ENCODE results near the gene TNC.
A peak's percentile ranks its signal among the peaks of the same experiment; 100 is the strongest.

TNC gene

DNA sequence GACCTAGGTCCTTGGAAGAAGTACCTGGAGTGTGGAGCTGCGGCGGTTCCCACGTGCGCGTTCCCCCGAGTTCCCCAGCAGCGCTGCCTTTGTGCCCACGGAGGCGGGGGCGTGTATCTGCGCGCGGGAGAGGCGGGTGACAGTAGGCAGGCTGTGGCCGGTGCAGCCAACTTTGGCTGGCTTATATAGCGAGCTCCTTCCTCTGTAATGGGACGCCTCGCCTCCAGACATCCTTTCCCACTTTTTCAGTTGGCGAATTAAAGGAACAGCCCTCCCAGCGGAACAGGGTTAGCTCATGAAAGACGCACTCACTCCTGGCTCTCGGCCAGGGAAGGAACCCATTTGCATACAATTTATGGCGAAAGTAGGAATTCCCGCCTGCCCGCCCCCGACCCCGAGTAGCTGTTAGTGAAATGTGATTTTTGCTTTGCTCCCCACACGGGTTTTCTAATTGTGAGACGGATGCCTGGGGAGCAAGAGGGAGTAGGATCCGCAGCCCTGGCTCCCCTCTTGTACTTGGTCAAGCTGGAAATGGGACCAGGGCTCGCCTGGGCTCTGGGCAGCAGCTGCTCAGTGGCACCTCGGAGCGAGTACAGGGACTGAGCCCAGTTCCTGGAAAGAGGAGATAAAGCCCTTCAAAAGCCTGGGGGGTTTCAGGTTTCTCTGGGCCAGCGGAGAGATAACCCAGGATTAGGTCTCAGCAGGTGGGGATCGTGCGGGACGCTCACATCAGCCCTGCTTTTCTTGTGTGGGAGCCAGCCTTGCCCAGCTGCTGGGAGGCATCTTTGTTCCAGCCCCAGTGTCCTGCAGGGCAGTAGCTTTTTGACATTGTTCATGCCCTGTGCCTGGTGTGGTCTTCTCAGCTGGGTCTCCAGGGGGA lies at the start of gene TNC:
TNC (minus strand) TSS at position 159 of the 880 bp plus-strand sequence. CDS start 27,139 bp downstream, outside the sequence.
- DNase-seq (ENCODE audit: low spot score), result peak; percentile 83

DNA sequence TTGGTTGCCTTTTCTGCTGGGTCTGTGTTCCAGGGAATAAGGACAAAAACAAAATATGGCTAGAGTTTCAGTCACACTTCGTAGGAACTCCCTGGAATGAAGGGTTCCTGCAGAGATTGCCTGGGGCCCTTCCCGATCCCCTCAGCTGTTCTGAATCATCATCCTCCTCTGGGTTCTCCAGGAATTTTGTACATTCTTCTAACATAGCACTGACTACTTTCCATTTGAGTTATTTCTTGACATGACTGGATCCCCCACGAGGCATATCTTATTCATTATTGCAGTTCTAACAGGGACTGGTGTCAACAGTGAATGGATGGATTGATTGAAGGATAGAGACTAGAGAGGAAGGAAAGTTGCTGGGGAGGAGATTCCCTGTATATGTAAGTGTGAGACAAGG lies 49.2 kb upstream of the TNC start:
- DNase-seq (ENCODE audit: low spot score), result no peak

DNA sequence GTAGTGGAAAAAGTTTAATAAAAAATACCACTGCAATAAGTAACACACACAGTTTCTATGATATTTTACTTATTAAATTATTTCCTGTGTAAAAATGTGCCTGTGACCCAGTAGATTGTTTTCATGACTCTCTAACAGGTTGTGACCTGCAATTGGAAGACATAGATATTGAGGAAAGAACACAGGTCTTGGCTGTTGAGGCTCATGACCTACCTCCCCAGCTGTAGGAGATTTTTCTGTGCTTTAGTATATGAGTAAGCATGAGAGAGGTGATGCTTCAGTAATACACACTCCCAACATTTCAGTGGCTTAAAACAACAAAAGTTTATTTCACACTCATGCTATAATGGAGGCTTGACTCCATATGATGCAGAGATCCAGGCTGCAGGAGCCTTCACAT lies 47.3 kb upstream of the TNC start:
- DNase-seq (ENCODE audit: low spot score), result no peak

- no peak for DNase-seq (ENCODE audit: low spot score)
These were observed 46.6 kb upstream of the TNC start for GRCh38 chr9:115164511-115164974.

- no peak for DNase-seq (ENCODE audit: low spot score)
These were observed 45.0 kb upstream of the TNC start for GRCh38 chr9:115162946-115163345.

DNA sequence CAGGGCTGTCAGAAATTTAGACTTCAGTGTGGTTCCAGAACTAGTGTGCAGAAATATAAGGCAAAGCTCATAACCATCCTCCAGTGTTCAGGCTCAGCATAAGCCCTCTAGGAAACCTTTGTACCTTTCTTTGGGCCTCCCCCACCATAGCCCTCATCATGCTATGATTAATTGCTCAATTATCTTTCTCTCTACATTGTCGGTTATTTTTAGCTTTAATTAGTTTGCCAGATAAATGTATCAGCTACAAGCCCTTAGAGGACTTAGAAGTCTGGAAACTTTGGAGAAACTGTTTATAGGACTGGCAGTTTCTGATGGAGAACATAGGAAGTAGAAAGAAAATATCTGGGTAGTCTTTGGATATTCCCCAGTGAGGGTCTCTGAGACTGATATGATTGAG lies 43.5 kb upstream of the TNC start:
- DNase-seq (ENCODE audit: low spot score), result no peak

DNA sequence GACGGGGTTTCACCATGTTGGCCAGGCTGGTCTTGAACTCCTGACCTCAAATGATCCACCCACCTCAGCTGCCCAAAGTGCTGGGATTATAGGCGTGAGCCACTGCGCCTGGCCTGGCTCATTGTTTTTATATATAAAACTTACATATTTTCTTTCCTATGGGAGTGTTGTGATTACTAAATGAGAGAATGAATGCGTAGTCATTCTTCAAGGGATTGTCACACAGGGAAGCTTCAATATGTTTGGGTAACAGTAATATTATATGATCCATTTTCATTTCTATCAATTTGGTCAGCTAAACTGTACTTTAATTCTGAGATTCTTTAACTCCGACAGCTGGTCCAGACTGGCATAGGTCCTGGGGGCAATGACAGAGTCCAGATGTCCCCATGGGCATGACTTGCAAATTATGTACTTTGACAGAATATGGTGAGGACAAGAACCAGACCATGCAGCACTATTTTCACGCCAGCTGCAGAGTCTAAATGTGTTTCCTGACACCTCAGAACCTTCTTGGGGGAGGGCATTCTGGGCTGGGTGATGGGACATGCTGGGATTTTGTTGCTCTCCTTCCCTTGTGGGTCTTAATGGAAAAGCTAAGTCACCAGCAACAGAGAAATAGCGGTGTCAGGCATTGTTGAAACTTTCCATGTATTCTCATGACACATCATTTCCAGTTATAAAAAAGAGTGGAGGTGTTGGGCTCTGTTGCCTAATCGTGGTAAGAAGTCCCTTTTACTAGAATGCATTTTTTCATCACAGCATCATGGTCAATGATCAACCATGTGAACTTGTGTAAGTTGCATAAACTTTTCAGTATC lies 40.9 kb upstream of the TNC start:
- DNase-seq (ENCODE audit: low spot score), result no peak

GRCh38 chr9:115157245-115157674 lies 39.3 kb upstream of the TNC start:
- DNase-seq (ENCODE audit: low spot score), result peak; percentile 84

DNA sequence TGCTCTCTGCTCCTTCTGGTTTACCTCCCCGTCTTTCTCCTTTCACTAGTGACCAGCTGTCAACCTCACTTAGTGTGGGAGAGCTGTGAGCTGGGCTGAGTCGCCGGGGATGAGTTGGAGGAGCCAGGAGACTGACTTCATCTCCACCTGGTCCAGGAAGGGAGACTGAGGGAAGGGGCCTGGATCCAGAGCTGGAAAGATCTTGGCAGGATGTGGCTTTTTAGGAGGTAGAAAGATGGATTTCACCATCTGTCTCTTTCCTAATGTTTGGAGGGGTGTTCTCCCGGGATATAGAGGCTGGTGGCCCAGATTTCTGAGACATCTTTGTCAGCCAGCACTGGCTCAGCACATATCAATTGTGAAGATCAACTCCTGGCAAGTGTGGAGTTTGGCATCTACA lies 37.1 kb upstream of the TNC start:
- DNase-seq (ENCODE audit: low spot score), result no peak

- no peak for DNase-seq (ENCODE audit: low spot score)
These were observed 36.7 kb upstream of the TNC start for GRCh38 chr9:115154617-115155016.

DNA sequence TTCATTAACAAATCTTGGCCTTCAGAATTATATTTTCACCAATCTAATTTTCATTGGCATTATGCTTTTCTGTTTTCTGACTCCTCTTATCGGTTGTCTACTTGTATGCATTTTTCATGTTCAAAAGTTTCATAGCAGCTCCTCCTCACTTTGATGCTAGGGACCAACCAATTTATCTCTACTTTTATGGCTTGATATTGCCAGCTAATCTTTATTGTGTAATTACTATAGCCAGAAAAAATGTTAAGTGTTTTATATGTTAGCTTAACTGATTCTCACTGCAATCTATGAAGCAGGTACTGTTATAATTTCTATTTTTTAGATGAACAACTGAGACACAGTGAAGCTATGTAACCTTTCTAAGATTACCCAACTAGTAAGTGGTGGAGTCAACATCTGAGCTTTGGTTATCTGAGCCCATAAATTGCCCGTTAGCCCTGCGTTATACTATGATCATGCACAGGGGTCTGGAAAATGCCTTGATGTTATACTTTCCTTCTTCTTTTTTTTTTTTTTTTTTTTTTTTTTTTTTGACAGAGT lies 34.4 kb upstream of the TNC start:
- no peak for DNase-seq (ENCODE audit: low spot score)

DNA sequence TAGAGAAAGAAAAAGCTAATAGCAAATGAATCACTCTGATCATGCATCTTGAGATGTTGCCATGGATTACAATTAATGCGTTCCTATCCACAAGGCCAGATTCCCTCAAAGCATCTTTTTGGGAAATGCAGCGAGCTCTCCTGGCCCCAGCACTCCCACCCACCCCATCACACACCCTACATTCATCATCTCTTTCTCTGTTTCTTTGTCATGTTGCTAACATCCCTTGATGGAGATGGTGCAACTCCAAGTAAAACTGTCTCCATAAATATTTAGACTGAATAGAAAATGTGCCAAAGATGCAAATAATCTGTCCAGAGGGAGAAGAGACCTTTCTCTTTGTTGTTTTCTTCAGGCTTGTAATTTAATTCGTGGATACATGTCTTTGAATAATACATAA lies 30.8 kb upstream of the TNC start:
- DNase-seq (ENCODE audit: low spot score), result no peak

- peak; percentile 80 for DNase-seq (ENCODE audit: low spot score)
These were observed 28.6 kb upstream of the TNC start for GRCh38 chr9:115146581-115147021.

- no peak for DNase-seq (ENCODE audit: low spot score)
These were observed 26.7 kb upstream of the TNC start for GRCh38 chr9:115144706-115145105.

DNA sequence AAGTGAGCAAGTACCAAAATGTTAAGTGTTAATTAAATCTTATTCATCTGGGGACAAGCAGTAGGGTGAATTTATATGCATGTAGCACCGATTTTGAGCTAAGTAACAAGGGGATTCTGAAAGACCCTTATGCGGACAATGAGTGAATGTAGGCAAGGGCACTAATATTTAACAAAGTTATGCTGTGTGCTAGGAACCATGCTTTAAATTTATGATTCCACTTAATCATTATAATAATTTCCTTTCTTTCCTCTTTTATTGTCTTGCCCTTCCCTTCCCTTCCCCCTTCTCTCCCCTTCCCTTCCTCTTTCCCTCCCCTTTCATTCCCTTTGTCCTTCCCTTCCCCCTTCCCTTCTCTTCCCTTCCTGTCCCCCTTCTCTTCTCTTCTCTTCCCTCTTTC lies 25.7 kb upstream of the TNC start:
- no peak for DNase-seq (ENCODE audit: low spot score)

DNA sequence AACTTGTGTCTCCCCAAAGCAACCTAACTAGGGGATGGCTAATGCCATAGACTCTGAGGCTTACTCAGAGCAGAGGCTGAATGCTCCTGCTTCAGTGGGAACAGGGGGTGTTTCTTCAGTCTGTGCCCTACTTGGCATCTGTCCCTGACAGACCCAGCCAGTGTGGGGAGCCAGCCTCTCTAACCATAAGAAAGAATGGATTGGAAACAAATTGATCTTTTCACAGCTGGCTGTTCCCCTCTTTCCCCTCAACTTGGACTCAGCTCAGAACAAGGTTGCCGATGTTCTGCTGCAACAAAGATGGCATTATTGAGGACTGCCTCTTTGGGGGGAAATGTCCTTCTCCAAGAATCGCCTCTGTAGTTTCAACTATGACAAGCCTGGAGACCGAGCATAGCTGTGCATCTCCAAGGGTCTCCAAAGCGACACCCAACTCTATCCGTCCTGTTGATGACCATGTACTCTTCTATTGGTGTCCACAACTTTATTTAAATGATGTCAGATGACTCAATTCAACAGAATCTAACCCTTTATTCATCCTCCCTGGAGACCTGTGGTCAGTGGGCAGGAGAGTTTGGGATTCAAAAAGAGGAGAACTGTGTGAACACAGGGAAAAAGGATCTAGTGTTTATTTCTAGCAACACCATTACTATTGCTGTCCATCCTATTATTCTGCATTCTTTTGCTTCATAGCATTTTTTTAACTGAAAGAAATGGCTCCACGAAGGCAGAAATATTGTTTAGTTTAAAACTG lies 24.7 kb upstream of the TNC start:
- no peak for DNase-seq (ENCODE audit: low spot score)

- DNase-seq (ENCODE audit: low spot score), result no peak
These were observed 24.1 kb upstream of the TNC start for GRCh38 chr9:115142090-115142489.

GRCh38 chr9:115141612-115142011 lies 23.7 kb upstream of the TNC start:
- DNase-seq (ENCODE audit: low spot score), result no peak

- no peak for DNase-seq (ENCODE audit: low spot score)
These were observed 20.2 kb upstream of the TNC start for GRCh38 chr9:115138151-115138550.

GRCh38 chr9:115137526-115137925 lies 19.6 kb upstream of the TNC start:
- no peak for DNase-seq (ENCODE audit: low spot score)

DNA sequence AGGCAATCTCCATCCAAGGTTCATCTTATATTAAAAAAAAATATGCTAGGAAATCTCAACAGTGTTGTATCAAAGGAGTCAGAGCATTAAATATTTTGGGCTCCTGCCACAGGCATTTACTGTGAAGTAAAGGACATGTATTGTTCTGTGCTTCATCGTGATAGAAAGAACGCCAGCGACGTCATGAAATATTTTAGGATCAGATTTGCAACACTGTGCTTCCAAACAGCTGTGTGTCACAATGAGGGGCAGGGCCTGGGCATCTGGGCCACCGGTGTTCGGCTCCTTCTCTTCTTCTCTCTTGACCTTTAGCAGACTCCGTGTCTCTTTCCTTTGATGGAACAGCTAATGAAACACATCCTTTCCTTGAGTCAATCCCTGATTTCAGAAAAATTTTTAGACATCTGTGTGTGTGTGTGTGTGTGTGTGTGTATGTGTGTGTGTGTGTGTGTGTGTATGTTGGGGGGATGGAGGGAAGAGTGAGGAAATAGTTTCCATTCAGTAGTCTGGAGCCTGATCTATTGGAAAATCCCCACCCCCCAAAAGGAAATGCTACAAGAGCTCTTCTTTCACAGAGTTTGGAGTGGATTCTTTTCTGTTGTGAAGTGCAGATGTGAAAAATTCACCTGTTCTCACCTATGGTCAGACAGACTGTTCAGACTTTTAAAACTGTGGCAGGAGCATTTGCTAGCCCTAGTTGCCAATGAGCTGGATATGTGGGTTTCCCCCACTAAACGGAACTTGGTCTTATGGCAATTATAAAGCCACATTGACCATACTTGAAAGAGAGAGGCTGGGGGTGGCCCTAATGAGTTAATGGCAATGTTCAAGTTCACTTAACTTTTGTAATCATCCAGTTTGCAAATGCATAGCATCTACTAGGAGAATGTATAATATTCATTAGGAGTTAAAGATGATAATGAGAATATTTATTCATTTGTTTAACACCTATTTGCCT lies 18.1 kb upstream of the TNC start:
- DNase-seq (ENCODE audit: low spot score), result no peak

Data from RKO (cell line).